Prostate gland (tissue), 2 donors: Measurements from ENCODE around the gene WDR38. TPM values are rescaled to one million over a fixed set of nuclear protein-coding genes. Genes with fewer than 3 reads are reported as not detected.

ENCODE experiments used
- DNase-seq: peaks from one replicate; pipeline ENCODE4 v3.0.0-alpha.2; 2019; ENCODE audit warnings: low spot score
- H3K27ac ChIP-seq, 2 donors: fragments of 200-600 bp; sonication (generic); 2 replicates each; pipeline ENCODE4 v1.5.1; 2017 to 2019
- H3K27me3 ChIP-seq: fragments of 200-600 bp; sonication (generic); replicated peaks from 2 replicates; pipeline ENCODE4 v1.5.1; 2019; ENCODE audit not compliant: insufficient read depth
- H3K36me3 ChIP-seq, 2 donors: fragments of 200-600 bp; sonication (generic); 1 replicate in 1 of 2; 2 replicates in 1 of 2; pipeline versions ENCODE4 v1.5.1 to v1.8.1; 2017 to 2019
- H3K4me1 ChIP-seq: fragments of 200-600 bp; sonication (generic); replicated peaks from 2 replicates; pipeline ENCODE4 v1.5.1; 2019
- H3K4me3 ChIP-seq, 2 donors: fragments of 200-600 bp; sonication (generic); 2 replicates each; pipeline ENCODE4 v1.5.1; 2017 to 2019
- H3K9me3 ChIP-seq: fragments of 200-600 bp; sonication (generic); 2 replicates; pipeline ENCODE4 v1.5.1; 2017
- POLR2A ChIP-seq: fragments of 450-650 bp; IDR thresholded peaks from one replicate; pipeline ENCODE4 v1.6.1; 2016; ENCODE audit warnings: antibody characterized with exemption, mild to moderate bottlenecking
- POLR2AphosphoS5 ChIP-seq: sonication (generic); formaldehyde crosslinking; IDR thresholded peaks from one replicate; pipeline ENCODE4 v1.6.1; 2017; ENCODE audit warnings: antibody characterized with exemption
- WGBS: methylation state at CpG from one replicate; pipeline ENCODE4 v1.1.5; 2018; 5-methylcytosine and 5-hydroxymethylcytosine counted together
- intact Hi-C: fragments of 100-400 bp; cut with DNase I; formaldehyde crosslinking; loops from one replicate; pipeline ENCODE4 v1.14.2; 2022
- total RNA-seq, 2 donors: library from RNA; depleted of rRNA; stranded (reverse); fragments of >200 nt; gene quantifications; one replicate each; pipeline ENCODE4 v1.1.0, GENCODE V29; 2016
- TF ChIP-seq, protein P1 (sequence below), 4 experiments: fragments of 200-600 bp in 2 of 4; fragments of 450-650 bp in 2 of 4; sonication (generic) in 2 of 4; IDR thresholded peaks; 1 replicate in 3 of 4; 2 replicates in 1 of 4; pipeline ENCODE4 v1.5.1; 2016 to 2019; ENCODE audit warnings: antibody characterized with exemption in 4 of 4, mild to moderate bottlenecking in 2 of 4, moderate library complexity in 2 of 4

Gene WDR38
- total RNA-seq, 2 donors from 2014 or later = not detected

DNA sequence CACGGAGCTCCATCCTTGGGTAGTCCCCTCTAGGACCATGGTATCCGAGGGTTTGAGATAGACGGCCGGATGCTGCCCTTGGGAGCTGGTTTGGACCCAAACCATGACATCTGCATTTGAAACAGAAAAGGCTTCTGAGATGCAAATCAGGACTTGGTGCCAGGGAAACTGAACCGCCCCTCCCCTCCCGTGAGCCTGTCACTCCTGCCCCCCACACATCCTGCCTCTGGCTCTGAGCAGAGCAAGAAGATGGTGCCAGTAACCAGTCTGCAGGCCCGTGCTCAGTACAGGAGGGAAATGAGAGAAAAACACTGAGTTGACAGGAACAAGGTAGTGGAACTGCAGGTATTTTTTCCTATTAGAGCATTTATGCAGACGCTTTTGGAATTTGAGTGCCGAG lies 27.2 kb downstream of the WDR38 start:
- 60% methylated on average over 9 of the region's 9 CpGs for WGBS
- Histone ChIP-seq H3K4me1 (no peaks in the 10 kb centered on the region), H3K36me3 (peaks cover 0 to 7% of the 10 kb centered on the region in 2 donors), H3K4me3 (no peak overlapping the region), H3K27ac (no peak overlapping the region), H3K9me3 (no peaks in the 10 kb centered on the region), H3K27me3 (no peaks in the 10 kb centered on the region)
- intact Hi-C loops = no loop called here
- TF ChIP-seq POLR2AphosphoS5 = no peak
- TF ChIP-seq, protein P1, sequence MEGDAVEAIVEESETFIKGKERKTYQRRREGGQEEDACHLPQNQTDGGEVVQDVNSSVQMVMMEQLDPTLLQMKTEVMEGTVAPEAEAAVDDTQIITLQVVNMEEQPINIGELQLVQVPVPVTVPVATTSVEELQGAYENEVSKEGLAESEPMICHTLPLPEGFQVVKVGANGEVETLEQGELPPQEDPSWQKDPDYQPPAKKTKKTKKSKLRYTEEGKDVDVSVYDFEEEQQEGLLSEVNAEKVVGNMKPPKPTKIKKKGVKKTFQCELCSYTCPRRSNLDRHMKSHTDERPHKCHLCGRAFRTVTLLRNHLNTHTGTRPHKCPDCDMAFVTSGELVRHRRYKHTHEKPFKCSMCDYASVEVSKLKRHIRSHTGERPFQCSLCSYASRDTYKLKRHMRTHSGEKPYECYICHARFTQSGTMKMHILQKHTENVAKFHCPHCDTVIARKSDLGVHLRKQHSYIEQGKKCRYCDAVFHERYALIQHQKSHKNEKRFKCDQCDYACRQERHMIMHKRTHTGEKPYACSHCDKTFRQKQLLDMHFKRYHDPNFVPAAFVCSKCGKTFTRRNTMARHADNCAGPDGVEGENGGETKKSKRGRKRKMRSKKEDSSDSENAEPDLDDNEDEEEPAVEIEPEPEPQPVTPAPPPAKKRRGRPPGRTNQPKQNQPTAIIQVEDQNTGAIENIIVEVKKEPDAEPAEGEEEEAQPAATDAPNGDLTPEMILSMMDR (IDR thresholded peaks at IDR 0.05) = no peak
- no peak for TF ChIP-seq POLR2A
- DNase-seq = no peak

DNA sequence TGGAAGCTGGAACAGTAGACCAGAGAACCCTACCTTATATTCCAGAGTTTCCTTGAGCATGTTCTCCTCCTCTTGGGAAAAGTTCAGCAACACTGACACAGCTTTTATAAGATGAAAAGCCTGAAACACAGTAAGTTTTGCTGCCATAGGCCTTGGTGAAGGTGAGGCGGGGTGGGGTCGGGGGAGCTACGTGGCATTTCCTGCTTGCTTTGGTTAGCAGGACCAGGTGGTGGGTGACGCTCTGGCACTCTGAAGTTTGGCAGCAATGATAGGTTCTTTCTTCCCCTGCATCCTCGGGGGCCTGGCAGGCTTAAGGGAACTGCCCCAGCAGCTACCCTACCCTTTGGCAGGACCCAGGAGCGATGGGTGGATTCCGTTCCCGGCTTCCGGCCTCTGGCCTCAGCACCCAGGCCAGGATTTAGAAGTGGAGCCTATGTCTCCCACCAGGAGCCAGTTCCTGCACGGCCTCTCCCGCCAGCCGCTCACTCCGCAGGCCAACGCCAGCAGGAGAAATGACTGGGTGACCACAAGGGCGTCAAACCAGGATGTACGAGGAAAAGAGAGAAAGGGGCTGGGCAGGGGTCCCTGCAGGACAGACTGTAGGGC lies 28.0 kb downstream of the WDR38 start:
- H3K4me3 ChIP-seq = no peak overlapping the region
- H3K9me3 ChIP-seq = no peaks in the 10 kb centered on the region
- intact Hi-C loops = no loop called here
- no peaks in the 10 kb centered on the region for H3K27me3 ChIP-seq
- no peak for DNase-seq
- peaks cover 5 to 7% of the 10 kb centered on the region in 2 donors for H3K36me3 ChIP-seq
- no peaks in the 10 kb centered on the region for H3K4me1 ChIP-seq
- WGBS = 92% methylated on average over 16 of the region's 16 CpGs
- H3K27ac ChIP-seq = no peak overlapping the region
- TF ChIP-seq POLR2A (no peak), POLR2AphosphoS5 (no peak)
- TF ChIP-seq, protein P1 (IDR thresholded peaks at IDR 0.05) = no peak

DNA sequence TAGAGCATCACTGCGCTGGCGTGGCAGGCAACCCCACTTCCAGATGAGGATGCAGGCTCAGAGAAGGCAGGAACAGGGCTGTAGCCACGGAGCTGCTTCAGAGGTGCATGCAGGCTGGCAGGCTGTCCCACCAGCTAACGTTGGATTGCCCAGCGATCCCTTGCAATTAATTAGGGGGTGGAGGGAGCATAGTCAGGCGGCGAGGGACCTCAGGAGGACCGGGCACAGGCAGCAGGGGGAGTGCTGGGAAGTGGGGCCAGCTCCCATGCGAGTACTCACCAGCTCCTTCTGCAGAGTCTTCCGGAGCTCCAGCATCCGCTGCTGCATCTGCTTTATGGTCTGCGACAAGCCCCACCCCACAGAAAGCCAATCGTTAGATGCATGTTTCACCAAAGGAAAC lies 29.0 kb downstream of the WDR38 start:
- no peak for DNase-seq
- H3K27ac ChIP-seq = no peak overlapping the region
- no peaks in the 10 kb centered on the region for H3K27me3 ChIP-seq
- 75% methylated on average over 13 of the region's 13 CpGs for WGBS
- intact Hi-C loops = no loop called here
- TF ChIP-seq POLR2AphosphoS5 (no peak), POLR2A (no peak)
- TF ChIP-seq, protein P1 (IDR thresholded peaks at IDR 0.05) = no peak
- peaks cover 7 to 12% of the 10 kb centered on the region in 2 donors for H3K36me3 ChIP-seq
- no peak overlapping the region for H3K4me3 ChIP-seq
- H3K9me3 ChIP-seq = no peaks in the 10 kb centered on the region
- H3K4me1 ChIP-seq = no peaks in the 10 kb centered on the region

DNA sequence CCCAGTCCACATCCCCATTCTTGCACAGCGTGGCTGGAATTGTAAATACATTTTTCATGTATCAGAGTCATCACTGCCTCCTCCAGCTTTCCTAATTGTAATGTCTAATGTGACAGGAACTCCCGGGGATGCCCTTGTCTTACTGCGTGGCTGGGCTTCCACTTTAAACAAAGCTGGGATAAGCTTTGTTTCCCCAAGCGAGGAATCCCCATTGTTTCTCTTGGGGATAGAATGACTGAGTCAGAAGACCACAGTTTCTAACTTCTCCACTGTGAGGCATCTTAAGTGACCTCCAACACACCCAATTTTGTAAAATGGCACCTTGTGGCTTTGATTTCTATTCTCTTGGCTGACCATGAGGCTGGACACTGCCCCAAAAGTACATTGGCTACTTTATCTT lies 31.1 kb downstream of the WDR38 start:
- no peaks in the 10 kb centered on the region for H3K4me1 ChIP-seq
- H3K4me3 ChIP-seq = no peak overlapping the region
- no peak for DNase-seq
- H3K27me3 ChIP-seq = no peaks in the 10 kb centered on the region
- 86% methylated on average over 4 of the region's 4 CpGs for WGBS
- no peaks in the 10 kb centered on the region for H3K9me3 ChIP-seq
- no peak for TF ChIP-seq POLR2A
- TF ChIP-seq, protein P1 (IDR thresholded peaks at IDR 0.05) = no peak
- TF ChIP-seq POLR2AphosphoS5 = no peak
- H3K27ac ChIP-seq = no peak overlapping the region
- intact Hi-C loops = no loop called here
- H3K36me3 ChIP-seq = peaks cover 7 to 24% of the 10 kb centered on the region in 2 donors

DNA sequence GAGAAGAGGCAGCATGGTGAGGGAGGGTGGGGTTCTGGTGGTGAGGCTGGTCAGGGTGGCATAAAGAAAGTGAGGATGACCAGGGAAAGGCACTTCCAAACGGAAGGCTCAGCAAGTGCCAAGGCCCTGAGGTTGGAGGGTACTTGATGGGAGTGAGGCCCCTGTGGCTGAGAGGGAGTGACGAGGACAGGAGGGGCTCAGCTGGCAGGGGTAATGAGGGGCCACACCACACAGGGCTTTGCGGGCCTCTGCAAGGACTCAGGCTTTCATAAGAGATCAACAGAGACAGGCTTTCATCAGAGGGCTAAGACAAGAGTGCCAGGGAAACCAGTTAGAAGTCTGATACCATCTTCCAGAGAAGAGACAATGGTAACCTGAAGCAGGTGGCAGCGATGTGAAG lies 32.3 kb downstream of the WDR38 start:
- TF ChIP-seq POLR2A (no peak), POLR2AphosphoS5 (no peak)
- TF ChIP-seq, protein P1 (IDR thresholded peaks at IDR 0.05) = no peak
- H3K4me3 ChIP-seq = no peak overlapping the region
- H3K9me3 ChIP-seq = no peaks in the 10 kb centered on the region
- no peaks in the 10 kb centered on the region for H3K27me3 ChIP-seq
- no peaks in the 10 kb centered on the region for H3K4me1 ChIP-seq
- WGBS = 88% methylated on average over 4 of the region's 4 CpGs
- DNase-seq = no peak
- intact Hi-C loops = no loop called here
- H3K27ac ChIP-seq = no peak overlapping the region
- peaks cover 9 to 25% of the 10 kb centered on the region in 2 donors for H3K36me3 ChIP-seq
